OCI-LY7 (cell line): Measurements from ENCODE around the gene XRCC5. TPM values are rescaled to one million over a fixed set of nuclear protein-coding genes. Genes with fewer than 3 reads are reported as not detected.

Experiments used
- BruUV-seq: library from RNA; stranded (reverse); fragments of 400-500 nt; replicated peaks from 2 replicates; lab custom pipeline; 2021; lab: Mats Ljungman, UMichigan
- CTCF ChIA-PET: fragments of 300-600 bp; sonication (Branson Sonifier 250); formaldehyde crosslinking; loops from one replicate; lab custom pipeline; 2022; ENCODE audit warnings: antibody characterized with exemption; ENCODE audit not compliant: unreplicated experiment; lab: Charles Lee
- POLR2A ChIA-PET: fragments of 300-600 bp; sonication (Branson Sonifier 250); formaldehyde crosslinking; loops from one replicate; lab custom pipeline; 2022; ENCODE audit warnings: antibody characterized with exemption; lab: Charles Lee
- DNase-seq: peaks from one replicate; pipeline ENCODE4 v3.0.0-alpha.2; 2015; ENCODE audit warnings: low spot score
- H2AFZ ChIP-seq: fragments of 200-600 bp; sonication (generic), shearing (Covaris generic); 2 replicates; pipeline ENCODE4 v1.6.1; 2014; ENCODE audit warnings: mild to moderate bottlenecking, antibody characterized with exemption, low read length, moderate library complexity
- H3K27ac ChIP-seq: fragments of 200-600 bp; sonication (generic); 2 replicates; pipeline ENCODE4 v1.5.1; 2014; ENCODE audit warnings: mixed run types, low read depth, mild to moderate bottlenecking, moderate library complexity, low read length, inconsistent platforms; ENCODE audit not compliant: poor library complexity, severe bottlenecking
- H3K36me3 ChIP-seq: fragments of 200-600 bp; sonication (generic); 2 replicates; pipeline ENCODE4 v1.6.1; 2014; ENCODE audit warnings: mild to moderate bottlenecking, antibody characterized with exemption, low read length, moderate library complexity, mixed read lengths; ENCODE audit not compliant: insufficient read depth
- H3K4me1 ChIP-seq: fragments of 200-600 bp; sonication (generic); 2 replicates; pipeline ENCODE4 v1.5.1; 2014; ENCODE audit warnings: mild to moderate bottlenecking, low read length; ENCODE audit not compliant: insufficient read depth, poor library complexity, severe bottlenecking
- H3K4me2 ChIP-seq: fragments of 200-600 bp; sonication (generic); 2 replicates; pipeline ENCODE4 v1.6.1; 2014; ENCODE audit warnings: mild to moderate bottlenecking, low read length
- H3K4me3 ChIP-seq: fragments of 200-600 bp; sonication (generic); 2 replicates; pipeline ENCODE4 v1.5.1; 2014; ENCODE audit warnings: mild to moderate bottlenecking, low read depth, low read length; ENCODE audit not compliant: poor library complexity, severe bottlenecking
- H3K79me2 ChIP-seq: fragments of 200-600 bp; sonication (generic); 2 replicates; pipeline ENCODE4 v1.6.1; 2016; ENCODE audit warnings: low read depth, mild to moderate bottlenecking, low read length, moderate library complexity, mixed read lengths; ENCODE audit not compliant: insufficient read depth
- H3K9me2 ChIP-seq: fragments of 200-600 bp; sonication (generic); 2 replicates; pipeline ENCODE4 v1.6.1; 2016; ENCODE audit warnings: mild to moderate bottlenecking, low read length, mixed read lengths; ENCODE audit not compliant: insufficient read depth
- H3K9me3 ChIP-seq: fragments of 200-600 bp; sonication (generic); 2 replicates; pipeline ENCODE4 v1.6.1; 2014; ENCODE audit warnings: mild to moderate bottlenecking, mixed run types, low read length, mixed read lengths
- H4K20me1 ChIP-seq: fragments of 200-600 bp; sonication (generic); 2 replicates; pipeline ENCODE4 v1.6.1; 2014; ENCODE audit warnings: mild to moderate bottlenecking, antibody characterized with exemption, low read length, moderate library complexity, mixed read lengths; ENCODE audit not compliant: insufficient read depth
- CTCF ChIP-seq: fragments of 200-600 bp; sonication (generic); conservative IDR thresholded peaks from 2 replicates; pipeline ENCODE4 v1.5.1; 2014; ENCODE audit warnings: mild to moderate bottlenecking, antibody characterized with exemption, low read length, moderate library complexity, mixed read lengths
- EZH2phosphoT487 ChIP-seq: fragments of 200-600 bp; sonication (generic); IDR thresholded peaks from 2 replicates; pipeline ENCODE4 v1.6.1; 2018; ENCODE audit warnings: low read depth, borderline replicate concordance, mild to moderate bottlenecking, mixed run types, antibody characterized with exemption, low read length, moderate library complexity, mixed read lengths
- intact Hi-C: fragments of 100-400 bp; cut with micrococcal nuclease; formaldehyde crosslinking; loops from one replicate; pipeline ENCODE4 v1.10.0; 2022; ENCODE audit not compliant: unreplicated experiment
- total RNA-seq, 2 experiments: library from RNA; depleted of rRNA in 1 of 2; stranded (reverse); fragments of >200 nt in 1 of 2; shearing (Covaris generic) in 1 of 2; gene quantifications; 2 replicates each; pipeline ENCODE4 v1.2.3, GENCODE V29; 2014 to 2022

Gene XRCC5
- total RNA-seq, 2 experiments from 2014 or later = 174 to 344 TPM

DNA sequence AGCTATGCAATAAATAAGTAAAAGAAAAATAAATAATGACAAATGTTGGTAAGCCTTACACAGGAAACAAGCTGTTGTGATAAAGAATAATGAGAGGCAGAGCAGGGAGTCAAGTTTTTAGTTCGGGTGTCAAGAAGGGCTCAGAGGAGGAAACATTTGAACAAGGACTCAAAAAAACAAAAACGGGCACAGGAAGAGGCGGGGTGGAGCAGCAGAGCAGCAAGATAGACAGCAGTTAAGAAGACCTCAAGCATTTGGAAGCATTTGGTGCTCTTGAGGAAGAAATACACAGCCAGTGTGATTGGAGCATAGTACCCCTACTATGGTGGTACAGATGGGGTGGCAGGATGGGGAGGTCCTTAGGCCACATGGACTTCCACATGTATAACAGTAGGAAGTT, 24.6 kb upstream of the XRCC5 start:
- intact Hi-C loops = loop anchor here (2.0 kb wide), 1 partner anchor 26 kb away; no protein-coding TSS in a partner anchor
- H3K79me2 ChIP-seq = no peaks in the 10 kb centered on the region
- no TSS peak for BruUV-seq
- DNase-seq = peak; percentile 55
- no peaks in the 10 kb centered on the region for H4K20me1 ChIP-seq
- H3K4me1 ChIP-seq = peaks cover 36% of the 10 kb centered on the region
- H3K4me3 ChIP-seq = no peak overlapping the region
- CTCF ChIA-PET = interaction anchor here (1.1 kb wide), 1 partner anchor 23 kb away, joined by 4 read pairs; no protein-coding TSS in a partner anchor
- POLR2A ChIA-PET = interaction anchor here (0.9 to 1.4 kb wide), 3 partner anchors 20 to 56 kb away, joined by 3 to 10 read pairs (median 5); partner anchors contain the start of gene XRCC5
- no peaks in the 10 kb centered on the region for H3K9me2 ChIP-seq
- peak overlapping the region; percentile 32; the same call in 1 of the 2 replicates for H2AFZ ChIP-seq
- no peaks in the 10 kb centered on the region for H3K9me3 ChIP-seq
- peak overlapping the region; percentile 59 for H3K27ac ChIP-seq
- peak overlapping the region; percentile 76 for H3K4me2 ChIP-seq
- TF ChIP-seq CTCF (no peak), EZH2phosphoT487 (no peak)
- H3K36me3 ChIP-seq = no peaks in the 10 kb centered on the region

- no peaks in the 10 kb centered on the region for H3K9me2 ChIP-seq
- H3K4me2 ChIP-seq = no peak overlapping the region
- H3K4me3 ChIP-seq = no peak overlapping the region
- ChIA-PET POLR2A (no interaction called here), CTCF (no interaction called here)
- no peaks in the 10 kb centered on the region for H4K20me1 ChIP-seq
- intact Hi-C loops = no loop called here
- peaks cover 30% of the 10 kb centered on the region for H3K4me1 ChIP-seq
- H3K79me2 ChIP-seq = no peaks in the 10 kb centered on the region
- TF ChIP-seq EZH2phosphoT487 (no peak), CTCF (no peak)
- no TSS peak for BruUV-seq
- no peaks in the 10 kb centered on the region for H3K36me3 ChIP-seq
- H2AFZ ChIP-seq = no peak overlapping the region
- no peak for DNase-seq
- H3K9me3 ChIP-seq = no peaks in the 10 kb centered on the region
- H3K27ac ChIP-seq = no peak overlapping the region
Measured at GRCh38 chr2:216086207-216086893, 22.8 kb upstream of the XRCC5 start.

- Histone ChIP-seq H2AFZ (no peak overlapping the region), H4K20me1 (no peaks in the 10 kb centered on the region), H3K36me3 (no peaks in the 10 kb centered on the region), H3K9me3 (no peaks in the 10 kb centered on the region), H3K4me3 (no peak overlapping the region), H3K79me2 (no peaks in the 10 kb centered on the region), H3K4me1 (no peaks in the 10 kb centered on the region), H3K27ac (no peak overlapping the region), H3K4me2 (no peak overlapping the region), H3K9me2 (no peaks in the 10 kb centered on the region)
- no TSS peak for BruUV-seq
- POLR2A ChIA-PET = interaction anchor here (0.6 kb wide), 1 partner anchor 253 kb away, joined by 4 read pairs; no protein-coding TSS in a partner anchor
- DNase-seq = no peak
- TF ChIP-seq EZH2phosphoT487 (no peak), CTCF (no peak)
- CTCF ChIA-PET = no interaction called here
- intact Hi-C loops = no loop called here
Measured at GRCh38 chr2:216090369-216090786, 18.8 kb upstream of the XRCC5 start.
